ENCODE data around the gene EIF3A.

DNA sequence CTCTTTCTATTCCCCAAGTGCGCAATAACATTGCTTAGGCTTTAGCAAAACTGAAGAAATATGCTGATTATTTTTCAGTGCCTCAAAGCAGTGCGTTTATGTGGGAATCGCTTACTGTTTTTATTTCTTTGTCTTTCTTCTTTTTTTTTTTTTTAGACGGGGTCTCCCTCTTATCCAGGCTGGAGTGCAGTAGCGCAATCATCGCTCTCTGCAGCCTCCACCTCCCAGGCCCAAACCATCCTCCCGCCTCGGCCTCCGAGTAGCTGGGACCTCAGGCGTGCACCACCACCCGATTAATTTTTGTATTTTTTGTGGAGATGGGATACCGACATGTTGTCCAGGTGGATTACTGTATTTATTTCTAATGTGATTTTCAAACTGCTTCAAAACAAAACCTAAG lies 24.5 kb upstream of the EIF3A start:
- TF ChIP-seq CTCF (IDR thresholded peaks at IDR 0.05; ENCODE audit: low read length) (no peak), EZH2 (IDR thresholded peaks at IDR 0.05; ENCODE audit: borderline replicate concordance, low read length) (no peak)
